Measurements from ENCODE around the gene GSC2. TPM values are rescaled to one million over a fixed set of nuclear protein-coding genes. Genes with fewer than 3 reads are reported as not detected.

The GSC2 gene
- total RNA-seq, 1 donor from 2014 or later: not detected

DNA sequence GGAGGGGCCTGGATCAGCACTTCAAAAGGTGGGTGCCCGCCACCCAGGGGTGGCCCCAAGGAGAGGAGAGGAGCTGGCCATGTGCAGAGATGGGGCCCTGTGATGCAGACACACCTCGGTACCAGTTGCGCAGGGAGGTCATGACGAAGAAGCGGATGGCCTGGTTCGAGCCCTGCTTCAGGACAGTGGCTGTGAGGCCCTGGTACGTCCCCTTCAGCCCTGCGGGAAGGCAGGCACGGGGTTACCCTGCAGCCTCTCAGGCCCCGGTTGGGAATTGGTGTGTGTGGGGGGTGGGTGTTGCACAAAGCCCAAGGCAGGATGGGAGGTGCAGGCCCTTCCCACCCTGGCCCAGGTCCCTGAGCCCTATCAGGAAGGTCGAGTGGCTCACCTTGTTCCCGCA is 26.6 kb upstream of the GSC2 start:
- Mint-ChIP-seq H3K36me3 (no peaks in the 10 kb centered on the region), H3K4me3 (peak overlapping the region; percentile 79), H3K9me3 (no peaks in the 10 kb centered on the region), H3K27ac (no peak overlapping the region), H3K4me1 (ENCODE audit: unreplicated experiment) (peaks cover 23% of the 10 kb centered on the region), H3K27me3 (no peaks in the 10 kb centered on the region)
- TF ChIP-seq, protein P1, sequence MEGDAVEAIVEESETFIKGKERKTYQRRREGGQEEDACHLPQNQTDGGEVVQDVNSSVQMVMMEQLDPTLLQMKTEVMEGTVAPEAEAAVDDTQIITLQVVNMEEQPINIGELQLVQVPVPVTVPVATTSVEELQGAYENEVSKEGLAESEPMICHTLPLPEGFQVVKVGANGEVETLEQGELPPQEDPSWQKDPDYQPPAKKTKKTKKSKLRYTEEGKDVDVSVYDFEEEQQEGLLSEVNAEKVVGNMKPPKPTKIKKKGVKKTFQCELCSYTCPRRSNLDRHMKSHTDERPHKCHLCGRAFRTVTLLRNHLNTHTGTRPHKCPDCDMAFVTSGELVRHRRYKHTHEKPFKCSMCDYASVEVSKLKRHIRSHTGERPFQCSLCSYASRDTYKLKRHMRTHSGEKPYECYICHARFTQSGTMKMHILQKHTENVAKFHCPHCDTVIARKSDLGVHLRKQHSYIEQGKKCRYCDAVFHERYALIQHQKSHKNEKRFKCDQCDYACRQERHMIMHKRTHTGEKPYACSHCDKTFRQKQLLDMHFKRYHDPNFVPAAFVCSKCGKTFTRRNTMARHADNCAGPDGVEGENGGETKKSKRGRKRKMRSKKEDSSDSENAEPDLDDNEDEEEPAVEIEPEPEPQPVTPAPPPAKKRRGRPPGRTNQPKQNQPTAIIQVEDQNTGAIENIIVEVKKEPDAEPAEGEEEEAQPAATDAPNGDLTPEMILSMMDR (conservative IDR thresholded peaks at IDR 0.05): no peak
- DNase-seq (ENCODE audit: extremely low spot score, unreplicated experiment): no peak

DNA sequence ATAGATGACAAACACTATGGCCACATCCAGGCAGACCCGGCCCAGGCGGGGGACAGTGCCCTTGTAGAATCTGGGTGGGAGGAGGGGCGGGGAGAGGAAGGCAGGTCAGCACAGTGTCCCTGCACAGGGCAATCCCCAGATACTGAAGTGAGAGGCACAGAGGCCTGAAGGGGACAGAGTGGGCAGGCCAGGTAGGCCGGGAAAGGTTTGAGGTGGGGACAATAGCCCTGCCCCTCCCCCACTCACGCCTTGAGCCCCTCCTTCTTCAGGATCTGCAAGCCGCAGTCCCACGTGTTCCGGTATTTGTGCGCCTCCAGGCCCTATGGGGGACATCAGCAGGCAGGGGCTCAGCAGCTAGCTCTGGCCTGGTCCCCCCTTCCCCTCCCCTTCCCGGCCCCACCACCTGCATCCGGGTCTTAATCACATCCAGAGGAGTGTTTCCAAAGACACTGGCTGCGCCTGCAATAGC is 26.1 kb upstream of the GSC2 start:
- DNase-seq (ENCODE audit: extremely low spot score, unreplicated experiment): no peak
- Mint-ChIP-seq H3K4me3 (peak overlapping the region; percentile 79), H3K36me3 (no peaks in the 10 kb centered on the region), H3K27me3 (no peaks in the 10 kb centered on the region), H3K27ac (no peak overlapping the region), H3K4me1 (ENCODE audit: unreplicated experiment) (peaks cover 23% of the 10 kb centered on the region), H3K9me3 (no peaks in the 10 kb centered on the region)
- TF ChIP-seq, protein P1 (conservative IDR thresholded peaks at IDR 0.05): no peak

DNA sequence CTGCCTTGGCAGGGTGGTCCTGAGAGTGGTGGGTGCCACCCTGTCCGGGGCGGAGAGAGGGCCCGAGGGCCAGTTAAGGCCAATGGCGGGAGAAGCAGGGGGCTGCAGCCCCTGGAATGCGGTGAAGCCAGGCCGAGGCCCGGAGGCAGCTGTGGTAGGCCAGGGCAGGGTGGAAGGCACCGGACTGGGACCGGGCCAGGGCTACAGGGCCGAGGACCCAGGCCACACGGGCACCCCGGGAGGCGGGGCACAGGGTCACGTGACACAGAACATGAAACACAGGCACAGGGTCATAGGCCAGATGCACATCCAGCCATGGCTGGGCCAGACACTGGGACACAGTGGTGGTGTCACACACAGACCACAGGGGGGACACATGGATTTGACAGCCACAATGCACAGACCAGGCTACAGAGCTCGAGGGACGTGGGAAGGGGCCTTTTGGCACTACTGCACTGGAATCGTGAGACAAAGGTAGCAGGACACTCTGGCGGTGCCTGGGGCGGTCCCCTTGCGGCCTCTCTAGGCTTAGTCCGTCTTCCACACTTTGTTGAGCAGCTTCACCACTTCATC is 25.6 kb upstream of the GSC2 start:
- H3K27me3 Mint-ChIP-seq: peaks cover 2% of the 10 kb centered on the region
- H3K4me3 Mint-ChIP-seq: peak overlapping the region; percentile 79
- no peak overlapping the region for H3K27ac Mint-ChIP-seq
- peaks cover 23% of the 10 kb centered on the region for H3K4me1 Mint-ChIP-seq (ENCODE audit: unreplicated experiment)
- no peaks in the 10 kb centered on the region for H3K36me3 Mint-ChIP-seq
- no peak for DNase-seq (ENCODE audit: extremely low spot score, unreplicated experiment)
- H3K9me3 Mint-ChIP-seq: no peaks in the 10 kb centered on the region
- TF ChIP-seq, protein P1 (conservative IDR thresholded peaks at IDR 0.05): no peak

DNA sequence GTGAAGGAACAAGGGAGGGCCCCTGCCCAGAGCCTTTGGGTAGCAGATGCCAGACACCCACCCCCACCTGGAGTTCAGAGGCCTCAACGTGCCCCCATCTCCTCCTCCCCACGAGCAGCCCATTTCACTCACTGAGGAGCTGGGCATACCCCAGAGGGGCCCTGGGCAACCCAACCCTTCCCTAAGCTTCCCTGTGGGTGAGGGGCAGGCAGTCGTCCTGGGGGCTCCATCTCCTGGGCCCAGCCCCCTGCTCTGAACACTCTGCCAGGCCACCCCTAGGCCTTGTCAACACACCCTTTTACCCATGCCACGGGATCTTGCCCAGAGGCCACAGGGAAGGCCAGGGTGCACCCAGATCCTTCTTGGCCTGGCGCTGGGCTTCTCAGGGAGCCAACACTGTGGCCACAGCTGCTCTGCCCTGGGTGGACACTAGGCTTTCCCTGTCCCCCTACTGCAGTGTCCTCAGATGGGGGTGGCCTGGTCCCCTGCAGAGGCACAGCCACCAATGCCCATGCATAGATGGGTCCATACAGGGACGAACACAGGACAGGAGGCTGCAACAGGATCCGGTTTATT is 25.0 kb upstream of the GSC2 start:
- Mint-ChIP-seq H3K27ac (no peak overlapping the region), H3K4me3 (no peak overlapping the region), H3K9me3 (no peaks in the 10 kb centered on the region), H3K27me3 (peaks cover 8% of the 10 kb centered on the region), H3K4me1 (ENCODE audit: unreplicated experiment) (peaks cover 23% of the 10 kb centered on the region), H3K36me3 (no peaks in the 10 kb centered on the region)
- TF ChIP-seq, protein P1 (conservative IDR thresholded peaks at IDR 0.05): no peak
- DNase-seq (ENCODE audit: extremely low spot score, unreplicated experiment): no peak

DNA sequence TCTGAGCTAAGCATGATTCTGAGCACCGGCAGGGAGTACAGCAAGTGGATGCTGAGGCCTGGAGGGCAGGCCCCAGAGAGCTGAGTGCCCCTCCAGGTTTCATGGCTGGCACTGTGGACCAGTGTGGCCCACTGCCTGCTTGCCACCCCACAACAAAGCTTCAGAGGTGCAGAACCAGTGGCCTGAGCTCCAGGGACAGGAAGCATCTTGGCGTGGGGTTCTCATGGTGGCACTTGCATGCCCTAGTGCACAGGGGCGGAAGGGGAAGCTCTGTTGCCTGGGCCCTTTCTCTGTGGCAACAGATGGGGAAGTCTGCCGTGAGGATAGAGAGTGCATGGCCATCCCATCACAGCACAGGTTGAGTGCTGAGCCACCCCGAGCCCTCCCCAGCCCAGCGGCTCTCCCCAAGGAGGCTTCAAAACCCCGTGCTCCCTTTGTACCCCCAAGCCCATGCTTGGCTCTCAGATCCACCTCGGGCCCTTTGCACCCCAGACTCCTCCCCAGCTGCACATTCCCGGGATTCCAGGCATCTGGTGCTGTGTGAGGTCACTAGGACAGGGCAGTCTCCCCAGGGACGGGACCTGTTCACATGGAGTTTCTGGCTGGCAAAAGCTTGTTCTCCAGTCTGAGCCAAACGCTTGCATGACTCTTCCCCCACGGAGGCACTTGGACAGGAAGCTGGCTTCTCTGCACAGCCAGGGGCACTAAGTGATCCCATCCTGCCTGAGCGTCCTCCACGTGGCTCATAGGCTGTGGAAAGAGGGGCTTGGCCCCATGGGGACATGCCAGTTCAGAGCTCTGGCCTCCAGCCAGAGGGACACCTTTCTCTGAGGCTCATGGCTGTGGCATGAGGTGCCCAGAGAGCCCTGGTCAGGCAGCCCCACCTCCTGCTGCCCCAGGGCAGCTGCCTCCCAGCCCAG is 24.3 kb upstream of the GSC2 start:
- Mint-ChIP-seq H3K4me3 (peak overlapping the region; percentile 90), H3K9me3 (no peaks in the 10 kb centered on the region)

More for the DNA sequence above, 24.3 kb upstream of the GSC2 start:
- TF ChIP-seq, protein P1 (conservative IDR thresholded peaks at IDR 0.05): no peak
- Mint-ChIP-seq H3K36me3 (no peaks in the 10 kb centered on the region), H3K4me1 (ENCODE audit: unreplicated experiment) (peaks cover 19% of the 10 kb centered on the region), H3K27me3 (peaks cover 15% of the 10 kb centered on the region), H3K27ac (peak overlapping the region; percentile 63)
- no peak for DNase-seq (ENCODE audit: extremely low spot score, unreplicated experiment)
